Measurements from ENCODE around the gene PIM2.
"Not testable (repeated sequence)": the region's sequence is repeated elsewhere in the genome, so short reads cannot be mapped to it uniquely, and the experiment has no call there.

The PIM2 gene

GRCh38 chrX:48890296-48890925 lies 28.4 kb downstream of the PIM2 start:
- TF ChIP-seq CTCF (IDR thresholded peaks at IDR 0.05; ENCODE audit: poor library complexity, severe bottlenecking) = no peak
- Histone ChIP-seq H3K4me3 (ENCODE audit: severe bottlenecking) (peak overlapping the region; percentile 44), H3K9me3 (ENCODE audit: severe bottlenecking) (no peaks in the 10 kb centered on the region), H3K4me1 (ENCODE audit: insufficient read depth, poor library complexity, severe bottlenecking) (no peaks in the 10 kb centered on the region), H3K27ac (ENCODE audit: poor library complexity, severe bottlenecking) (peak overlapping the region; percentile 52), H3K27me3 (ENCODE audit: insufficient read depth, poor library complexity, severe bottlenecking) (no peaks in the 10 kb centered on the region), H3K36me3 (ENCODE audit: low read depth) (peaks cover 12% of the 10 kb centered on the region; the same call in 1 of the 2 replicates)
- ATAC-seq (ENCODE audit: low read depth) (no peak; the same call in 2 of the 3 replicates), DNase-seq (ENCODE audit: low spot score) (no peak)

- not testable (repeated sequence) for ATAC-seq (ENCODE audit: low read depth); H3K4me1 ChIP-seq (ENCODE audit: insufficient read depth, poor library complexity, severe bottlenecking); H3K9me3 ChIP-seq (ENCODE audit: severe bottlenecking); H3K27me3 ChIP-seq (ENCODE audit: insufficient read depth, poor library complexity, severe bottlenecking); H3K27ac ChIP-seq (ENCODE audit: poor library complexity, severe bottlenecking); H3K36me3 ChIP-seq (ENCODE audit: low read depth); H3K4me3 ChIP-seq (ENCODE audit: severe bottlenecking); DNase-seq (ENCODE audit: low spot score)
These were observed 32.2 kb downstream of the PIM2 start for GRCh38 chrX:48886586-48886985.

GRCh38 chrX:48883729-48884128 lies 35.1 kb downstream of the PIM2 start:
- Histone ChIP-seq H3K9me3 (ENCODE audit: severe bottlenecking) (no peaks in the 10 kb centered on the region), H3K4me3 (ENCODE audit: severe bottlenecking) (no peak overlapping the region), H3K36me3 (ENCODE audit: low read depth) (no peaks in the 10 kb centered on the region), H3K27me3 (ENCODE audit: insufficient read depth, poor library complexity, severe bottlenecking) (no peaks in the 10 kb centered on the region), H3K27ac (ENCODE audit: poor library complexity, severe bottlenecking) (no peak overlapping the region), H3K4me1 (ENCODE audit: insufficient read depth, poor library complexity, severe bottlenecking) (no peaks in the 10 kb centered on the region)
- no peak for TF ChIP-seq CTCF (IDR thresholded peaks at IDR 0.05; ENCODE audit: poor library complexity, severe bottlenecking)
- ATAC-seq (ENCODE audit: low read depth) (0 out of 3 replicates have a peak, but pooled peaks have one; percentile 25), DNase-seq (ENCODE audit: low spot score) (no peak)

- not testable (repeated sequence) for H3K27ac ChIP-seq (ENCODE audit: poor library complexity, severe bottlenecking); H3K9me3 ChIP-seq (ENCODE audit: severe bottlenecking); DNase-seq (ENCODE audit: low spot score); ATAC-seq (ENCODE audit: low read depth); H3K27me3 ChIP-seq (ENCODE audit: insufficient read depth, poor library complexity, severe bottlenecking); H3K36me3 ChIP-seq (ENCODE audit: low read depth); H3K4me1 ChIP-seq (ENCODE audit: insufficient read depth, poor library complexity, severe bottlenecking); H3K4me3 ChIP-seq (ENCODE audit: severe bottlenecking)
These were observed 41.9 kb downstream of the PIM2 start for GRCh38 chrX:48876944-48877343.

GRCh38 chrX:48872017-48872416 lies 46.8 kb downstream of the PIM2 start:
- H3K27ac ChIP-seq (ENCODE audit: poor library complexity, severe bottlenecking); H3K9me3 ChIP-seq (ENCODE audit: severe bottlenecking); H3K4me3 ChIP-seq (ENCODE audit: severe bottlenecking); H3K27me3 ChIP-seq (ENCODE audit: insufficient read depth, poor library complexity, severe bottlenecking); DNase-seq (ENCODE audit: low spot score); H3K36me3 ChIP-seq (ENCODE audit: low read depth); ATAC-seq (ENCODE audit: low read depth); H3K4me1 ChIP-seq (ENCODE audit: insufficient read depth, poor library complexity, severe bottlenecking): not testable (repeated sequence)

GRCh38 chrX:48864210-48864609 lies 54.6 kb downstream of the PIM2 start:
- H3K9me3 ChIP-seq (ENCODE audit: severe bottlenecking) = no peaks in the 10 kb centered on the region

More at GRCh38 chrX:48864210-48864609, 54.6 kb downstream of the PIM2 start:
- DNase-seq (ENCODE audit: low spot score) (no peak), ATAC-seq (ENCODE audit: low read depth) (no peak)
- Histone ChIP-seq H3K36me3 (ENCODE audit: low read depth) (no peaks in the 10 kb centered on the region), H3K4me3 (ENCODE audit: severe bottlenecking) (no peak overlapping the region), H3K27ac (ENCODE audit: poor library complexity, severe bottlenecking) (peak overlapping the region; percentile 29), H3K4me1 (ENCODE audit: insufficient read depth, poor library complexity, severe bottlenecking) (peaks cover 9% of the 10 kb centered on the region), H3K27me3 (ENCODE audit: insufficient read depth, poor library complexity, severe bottlenecking) (no peaks in the 10 kb centered on the region)
- TF ChIP-seq CTCF (IDR thresholded peaks at IDR 0.05; ENCODE audit: poor library complexity, severe bottlenecking) = no peak
